Heart right ventricle (tissue), 16 donors: ENCODE measurements around the gene RBPMS2. TPM values are rescaled to one million over a fixed set of nuclear protein-coding genes. Genes with fewer than 3 reads are reported as not detected.

Source experiments
- ATAC-seq, 8 donors: fragments of 200-7000 bp; cut with Tn5 transposase; one replicate each; pipeline ENCODE4 v1.9.1; 2020; ENCODE audit warnings: mild to moderate bottlenecking in 8 of 8, moderate library complexity in 8 of 8, moderate number of reproducible peaks in 1 of 8
- DNase-seq, 2 donors: peaks; one replicate each; pipeline ENCODE4 v3.0.0-alpha.2; 2020
- H3K27ac ChIP-seq, 10 donors: fragments of 200-600 bp; sonication (generic) in 2 of 10; one replicate each; pipeline versions ENCODE4 v1.5.0 to v1.8.0; 2020 to 2022; ENCODE audit warnings: mild to moderate bottlenecking in 3 of 10
- H3K27me3 ChIP-seq, 7 donors: fragments of 200-600 bp; one replicate each; pipeline ENCODE4 v1.8.0; 2021 to 2022; ENCODE audit warnings: mild to moderate bottlenecking in 2 of 7
- H3K36me3 ChIP-seq, 9 donors: fragments of 200-600 bp; sonication (generic) in 1 of 9; one replicate each; pipeline versions ENCODE4 v1.5.0 to v1.8.0; 2020 to 2022; ENCODE audit warnings: mild to moderate bottlenecking in 2 of 9
- H3K4me1 ChIP-seq, 9 donors: fragments of 200-600 bp; sonication (generic) in 1 of 9; one replicate each; pipeline versions ENCODE4 v1.5.0 to v1.8.0; 2020 to 2022; ENCODE audit warnings: mild to moderate bottlenecking in 4 of 9
- H3K4me3 ChIP-seq, 10 donors: fragments of 200-600 bp; sonication (generic) in 2 of 10; one replicate each; pipeline versions ENCODE4 v1.5.0 to v1.8.0; 2020 to 2022; ENCODE audit warnings: mild to moderate bottlenecking in 7 of 10, moderate library complexity in 2 of 10
- H3K9me3 ChIP-seq, 11 donors: fragments of 200-600 bp in 10 of 11; sonication (generic) in 2 of 11; one replicate each; pipeline versions ENCODE4 v1.5.0 to v1.8.0; 2013 to 2022; ENCODE audit warnings: mild to moderate bottlenecking in 2 of 11, control low read depth in 1 of 11, moderate library complexity in 1 of 11
- CTCF ChIP-seq, 9 donors: fragments of 200-600 bp; sonication (generic) in 2 of 9; IDR thresholded peaks; one replicate each; pipeline versions ENCODE4 v1.5.0 to v1.8.0; 2021 to 2022; ENCODE audit warnings: antibody characterized with exemption in 9 of 9, mild to moderate bottlenecking in 5 of 9, moderate library complexity in 1 of 9
- WGBS, 2 donors: extraction: QIAGEN DNeasy Blood & Tissue Kit; methylation state at CpG; one replicate each; pipeline ENCODE4 v1.1.7; 2013; ENCODE audit warnings: inconsistent platforms in 1 of 2; 5-methylcytosine and 5-hydroxymethylcytosine counted together
- intact Hi-C, 10 donors: fragments of 100-400 bp; cut with DNase I; formaldehyde crosslinking; loops; one replicate each; pipeline versions ENCODE4 v1.11.1 to v1.14.2; 2022
- polyA plus RNA-seq, 2 donors: library from polyadenylated mRNA; stranded (reverse); fragments of 200-250 nt; gene quantifications; one replicate each; pipeline ENCODE4 v1.2.3, GENCODE V29; 2013
- total RNA-seq, 10 donors: library from RNA; stranded (reverse); fragmentation: NEBNext Ultra II Directional in 3 of 10; extraction: Animal tissue kit (Norgen Biotek cat#: 25700) in 3 of 10; gene quantifications; one replicate each; pipeline versions ENCODE4 v1.2.1 to v1.2.4, GENCODE V29; 2021 to 2023
- donor health status: Arrhythmogenic right ventricular cardiomyopathy.
- donor health status: ischemic (EF 13 %, LVEDD 7.1; RV severe dilation, severe dysfunction).
- donor health status: healthy with polysubstance abuse.
- donor health status: DM: no; HTN: yes; CAD: no.
- donor health status: DM: no; HTN: no; CAD: no.
- donor health status: ischemic (EF 25% LVEDD 6.9; RV normal size, moderate dysfunction).
- donor health status: ischemic (EF 25% LVEDD 5.7; RV mildly dilated, moderate dysfunction).
- donor health status: healthy.
- donor health status: DM: yes; HTN: yes; CAD: no.
- donor health status: Ischemic cardiomyopathy.
- donor health status: ischemic (EF 35%, LVEDD 5.7; RV mildly dilated, moderate dysfunction).
- donor health status: nonischemic (EF 11% LVEDD 7.7; RV severe dilation, severe dysfunction).
- donor health status: DM: yes; HTN: yes; CAD: no.
- donor health status: PGD.
- donor health status: ischemic (EF 29% LVEDD 5.4; RV normal size, mild dysfunction).
- donor health status: nonischemic (EF 23%, LVEDD 6.1; RV moderate dilation, normal function).

Gene RBPMS2
- total and polyA plus RNA-seq, 12 donors = 177 to 310 (median 213) TPM

- no peaks in the 10 kb centered on the region for H3K36me3 ChIP-seq
- H3K27me3 ChIP-seq = no peaks in the 10 kb centered on the region
- DNase-seq (peak in 1 of 2 donors; percentile 65), ATAC-seq (peak; percentile 31 to 77 (median 60))
- no peaks in the 10 kb centered on the region for H3K9me3 ChIP-seq
- 48 to 51% methylated on average over 14 of the region's 14 CpGs for WGBS, 2 donors
- peaks cover 2 to 91% (median 37%) of the 10 kb centered on the region in 9 donors for H3K4me1 ChIP-seq
- no peak overlapping the region for H3K4me3 ChIP-seq
- TF ChIP-seq CTCF (IDR thresholded peaks at IDR 0.05) = no peak
- intact Hi-C loops = no loop called here
- peak overlapping the region in 9 of 10 donors; percentile 31 to 79 (median 60) for H3K27ac ChIP-seq
Measured at GRCh38 chr15:64754663-64755426, 20.5 kb downstream of the RBPMS2 start.

- 72% methylated on average over 16 of the region's 16 CpGs for WGBS, 2 donors
- H3K9me3 ChIP-seq = no peaks in the 10 kb centered on the region
- H3K4me1 ChIP-seq = peaks cover 3 to 91% (median 34%) of the 10 kb centered on the region in 9 donors
- no peaks in the 10 kb centered on the region for H3K27me3 ChIP-seq
- no peak overlapping the region for H3K4me3 ChIP-seq
- no peak for TF ChIP-seq CTCF (IDR thresholded peaks at IDR 0.05)
- peak overlapping the region in 3 of 10 donors; percentile 13 to 79 (median 26) for H3K27ac ChIP-seq
- peaks cover 0 to 5% (median 0%) of the 10 kb centered on the region in 9 donors for H3K36me3 ChIP-seq
- no peak for DNase-seq
- intact Hi-C loops = no loop called here
- ATAC-seq = no peak
Measured at GRCh38 chr15:64753480-64754185, 21.8 kb downstream of the RBPMS2 start.

GRCh38 chr15:64751464-64751863 is 23.9 kb downstream of the RBPMS2 start:
- TF ChIP-seq CTCF (IDR thresholded peaks at IDR 0.05) = no peak
- Histone ChIP-seq H3K9me3 (no peaks in the 10 kb centered on the region), H3K4me1 (peaks cover 10 to 97% (median 50%) of the 10 kb centered on the region in 9 donors), H3K4me3 (no peak overlapping the region), H3K27ac (peak overlapping the region in 2 of 10 donors; percentile 9 to 71), H3K36me3 (peaks cover 0 to 14% (median 0%) of the 10 kb centered on the region in 9 donors), H3K27me3 (no peaks in the 10 kb centered on the region)
- intact Hi-C loops = no loop called here
- DNase-seq (no peak), ATAC-seq (no peak)
- WGBS, 2 donors = 87 to 89% methylated on average over 13 of the region's 13 CpGs

- Histone ChIP-seq H3K9me3 (no peaks in the 10 kb centered on the region), H3K27me3 (no peaks in the 10 kb centered on the region), H3K36me3 (peaks cover 0 to 18% (median 0%) of the 10 kb centered on the region in 9 donors), H3K27ac (peak overlapping the region; percentile 15 to 74 (median 63)), H3K4me1 (peaks cover 10 to 97% (median 53%) of the 10 kb centered on the region in 9 donors), H3K4me3 (peak overlapping the region in 6 of 10 donors; percentile 10 to 31 (median 18))
- DNase-seq (peak in 1 of 2 donors; percentile 37), ATAC-seq (peak; percentile 13 to 70 (median 58))
- intact Hi-C loops = no loop called here
- TF ChIP-seq CTCF (IDR thresholded peaks at IDR 0.05) = peak in 5 of 9 donors; percentile 7 to 41 (median 35)
- WGBS, 2 donors = 32 to 55% methylated on average over 21 of the region's 21 CpGs
Measured at GRCh38 chr15:64749999-64750657, 25.3 kb downstream of the RBPMS2 start.
